ENCODE data around the gene GNB5.
"Not testable (repeated sequence)": the region's sequence is repeated elsewhere in the genome, so short reads cannot be mapped to it uniquely, and the experiment has no call there.

The GNB5 gene

GRCh38 chr15:52100807-52101442 is 90.3 kb downstream of the GNB5 start:
- H3K4me1 ChIP-seq (ENCODE audit: control insufficient read depth, insufficient read depth, low read length) = peaks cover 3% of the 10 kb centered on the region
- H3K27me3 ChIP-seq (ENCODE audit: control insufficient read depth in 1 of 2, insufficient read depth in 2 of 2, low read length in 2 of 2) = no peaks in the 10 kb centered on the region
- H3K27ac ChIP-seq (ENCODE audit: low read length) = no peak overlapping the region
- no peaks in the 10 kb centered on the region for H3K9me3 ChIP-seq (ENCODE audit: control insufficient read depth in 2 of 2, low read length in 2 of 2)
- H3K4me3 ChIP-seq (ENCODE audit: low read length in 2 of 2) = no peak overlapping the region
- no peaks in the 10 kb centered on the region for H3K36me3 ChIP-seq (ENCODE audit: control insufficient read depth in 2 of 2, insufficient read depth in 2 of 2, low read length in 2 of 2)
- no peak overlapping the region for H3K9ac ChIP-seq (ENCODE audit: low read length in 2 of 2)

GRCh38 chr15:52099651-52100272 is 91.4 kb downstream of the GNB5 start:
- H3K27ac ChIP-seq (ENCODE audit: low read length) = no peak overlapping the region
- H3K9me3 ChIP-seq (ENCODE audit: control insufficient read depth in 2 of 2, low read length in 2 of 2) = no peaks in the 10 kb centered on the region
- H3K4me1 ChIP-seq (ENCODE audit: control insufficient read depth, insufficient read depth, low read length) = peaks cover 3% of the 10 kb centered on the region
- no peaks in the 10 kb centered on the region for H3K36me3 ChIP-seq (ENCODE audit: control insufficient read depth in 2 of 2, insufficient read depth in 2 of 2, low read length in 2 of 2)
- H3K9ac ChIP-seq (ENCODE audit: low read length in 2 of 2) = no peak overlapping the region
- H3K27me3 ChIP-seq (ENCODE audit: control insufficient read depth in 1 of 2, insufficient read depth in 2 of 2, low read length in 2 of 2) = no peaks in the 10 kb centered on the region
- no peak overlapping the region for H3K4me3 ChIP-seq (ENCODE audit: low read length in 2 of 2)

- Histone ChIP-seq H3K9ac (ENCODE audit: low read length in 2 of 2) (no peak overlapping the region), H3K4me3 (ENCODE audit: low read length in 2 of 2) (no peak overlapping the region), H3K36me3 (ENCODE audit: control insufficient read depth in 2 of 2, insufficient read depth in 2 of 2, low read length in 2 of 2) (no peaks in the 10 kb centered on the region), H3K27me3 (ENCODE audit: control insufficient read depth in 1 of 2, insufficient read depth in 2 of 2, low read length in 2 of 2) (no peaks in the 10 kb centered on the region), H3K27ac (ENCODE audit: low read length) (no peak overlapping the region), H3K9me3 (ENCODE audit: control insufficient read depth in 2 of 2, low read length in 2 of 2) (no peaks in the 10 kb centered on the region), H3K4me1 (ENCODE audit: control insufficient read depth, insufficient read depth, low read length) (peaks cover 3% of the 10 kb centered on the region)
Observed at GRCh38 chr15:52098323-52098722, 92.9 kb downstream of the GNB5 start.

- Histone ChIP-seq H3K9ac (ENCODE audit: low read length in 2 of 2) (no peak overlapping the region), H3K27ac (ENCODE audit: low read length) (no peak overlapping the region), H3K4me3 (ENCODE audit: low read length in 2 of 2) (no peak overlapping the region), H3K27me3 (ENCODE audit: control insufficient read depth in 1 of 2, insufficient read depth in 2 of 2, low read length in 2 of 2) (no peaks in the 10 kb centered on the region), H3K9me3 (ENCODE audit: control insufficient read depth in 2 of 2, low read length in 2 of 2) (no peaks in the 10 kb centered on the region), H3K36me3 (ENCODE audit: control insufficient read depth in 2 of 2, insufficient read depth in 2 of 2, low read length in 2 of 2) (no peaks in the 10 kb centered on the region), H3K4me1 (ENCODE audit: control insufficient read depth, insufficient read depth, low read length) (peaks cover 3% of the 10 kb centered on the region)
Observed at GRCh38 chr15:52097180-52097579, 94.0 kb downstream of the GNB5 start.

GRCh38 chr15:52096536-52096935 is 94.7 kb downstream of the GNB5 start:
- H3K4me1 ChIP-seq (ENCODE audit: control insufficient read depth, insufficient read depth, low read length); H3K36me3 ChIP-seq (ENCODE audit: control insufficient read depth in 2 of 2, insufficient read depth in 2 of 2, low read length in 2 of 2); H3K4me3 ChIP-seq (ENCODE audit: low read length in 2 of 2); H3K9me3 ChIP-seq (ENCODE audit: control insufficient read depth in 2 of 2, low read length in 2 of 2); H3K9ac ChIP-seq (ENCODE audit: low read length in 2 of 2); H3K27ac ChIP-seq (ENCODE audit: low read length); H3K27me3 ChIP-seq (ENCODE audit: control insufficient read depth in 1 of 2, insufficient read depth in 2 of 2, low read length in 2 of 2): not testable (repeated sequence)

- H3K27ac ChIP-seq (ENCODE audit: low read length) = no peak overlapping the region
- no peaks in the 10 kb centered on the region for H3K27me3 ChIP-seq (ENCODE audit: control insufficient read depth in 1 of 2, insufficient read depth in 2 of 2, low read length in 2 of 2)
Observed at GRCh38 chr15:52095597-52096262, 95.5 kb downstream of the GNB5 start.

GRCh38 chr15:52094811-52095584 is 96.2 kb downstream of the GNB5 start:
- no peak overlapping the region for H3K27ac ChIP-seq (ENCODE audit: low read length)
- peaks cover 3% of the 10 kb centered on the region for H3K4me1 ChIP-seq (ENCODE audit: control insufficient read depth, insufficient read depth, low read length)
- H3K9ac ChIP-seq (ENCODE audit: low read length in 2 of 2) = no peak overlapping the region
- H3K27me3 ChIP-seq (ENCODE audit: control insufficient read depth in 1 of 2, insufficient read depth in 2 of 2, low read length in 2 of 2) = no peaks in the 10 kb centered on the region
- no peaks in the 10 kb centered on the region for H3K36me3 ChIP-seq (ENCODE audit: control insufficient read depth in 2 of 2, insufficient read depth in 2 of 2, low read length in 2 of 2)
- H3K4me3 ChIP-seq (ENCODE audit: low read length in 2 of 2) = no peak overlapping the region
- H3K9me3 ChIP-seq (ENCODE audit: control insufficient read depth in 2 of 2, low read length in 2 of 2) = no peaks in the 10 kb centered on the region

More at GRCh38 chr15:52095597-52096262, 95.5 kb downstream of the GNB5 start:
- Histone ChIP-seq H3K9ac (ENCODE audit: low read length in 2 of 2) (no peak overlapping the region), H3K4me3 (ENCODE audit: low read length in 2 of 2) (no peak overlapping the region), H3K9me3 (ENCODE audit: control insufficient read depth in 2 of 2, low read length in 2 of 2) (no peaks in the 10 kb centered on the region), H3K36me3 (ENCODE audit: control insufficient read depth in 2 of 2, insufficient read depth in 2 of 2, low read length in 2 of 2) (no peaks in the 10 kb centered on the region), H3K4me1 (ENCODE audit: control insufficient read depth, insufficient read depth, low read length) (peaks cover 3% of the 10 kb centered on the region)

- Histone ChIP-seq H3K4me3 (ENCODE audit: low read length in 2 of 2) (no peak overlapping the region), H3K27me3 (ENCODE audit: control insufficient read depth in 1 of 2, insufficient read depth in 2 of 2, low read length in 2 of 2) (no peaks in the 10 kb centered on the region), H3K9me3 (ENCODE audit: control insufficient read depth in 2 of 2, low read length in 2 of 2) (no peaks in the 10 kb centered on the region), H3K9ac (ENCODE audit: low read length in 2 of 2) (no peak overlapping the region), H3K27ac (ENCODE audit: low read length) (no peak overlapping the region), H3K4me1 (ENCODE audit: control insufficient read depth, insufficient read depth, low read length) (peaks cover 3% of the 10 kb centered on the region), H3K36me3 (ENCODE audit: control insufficient read depth in 2 of 2, insufficient read depth in 2 of 2, low read length in 2 of 2) (no peaks in the 10 kb centered on the region)
Observed at GRCh38 chr15:52093539-52094510, 97.4 kb downstream of the GNB5 start.

GRCh38 chr15:52093167-52093538 is 98.0 kb downstream of the GNB5 start:
- no peaks in the 10 kb centered on the region for H3K27me3 ChIP-seq (ENCODE audit: control insufficient read depth in 1 of 2, insufficient read depth in 2 of 2, low read length in 2 of 2)
- H3K9me3 ChIP-seq (ENCODE audit: control insufficient read depth in 2 of 2, low read length in 2 of 2) = no peaks in the 10 kb centered on the region
- H3K4me1 ChIP-seq (ENCODE audit: control insufficient read depth, insufficient read depth, low read length) = peaks cover 3% of the 10 kb centered on the region
- H3K27ac ChIP-seq (ENCODE audit: low read length) = no peak overlapping the region
- no peak overlapping the region for H3K4me3 ChIP-seq (ENCODE audit: low read length in 2 of 2)
- H3K9ac ChIP-seq (ENCODE audit: low read length in 2 of 2) = no peak overlapping the region
- H3K36me3 ChIP-seq (ENCODE audit: control insufficient read depth in 2 of 2, insufficient read depth in 2 of 2, low read length in 2 of 2) = no peaks in the 10 kb centered on the region

- Histone ChIP-seq H3K4me3 (ENCODE audit: low read length in 2 of 2) (no peak overlapping the region), H3K9ac (ENCODE audit: low read length in 2 of 2) (no peak overlapping the region), H3K9me3 (ENCODE audit: control insufficient read depth in 2 of 2, low read length in 2 of 2) (peaks cover 0 to 9% of the 10 kb centered on the region in 2 donors), H3K27me3 (ENCODE audit: control insufficient read depth in 1 of 2, insufficient read depth in 2 of 2, low read length in 2 of 2) (no peaks in the 10 kb centered on the region), H3K4me1 (ENCODE audit: control insufficient read depth, insufficient read depth, low read length) (peaks cover 3% of the 10 kb centered on the region), H3K36me3 (ENCODE audit: control insufficient read depth in 2 of 2, insufficient read depth in 2 of 2, low read length in 2 of 2) (no peaks in the 10 kb centered on the region), H3K27ac (ENCODE audit: low read length) (no peak overlapping the region)
Observed at GRCh38 chr15:52090193-52090592, 101.0 kb downstream of the GNB5 start.

Measured in stomach smooth muscle (tissue), 2 donors.